ENCODE results near the gene FAM193B. TPM values are rescaled to one million over a fixed set of nuclear protein-coding genes. Genes with fewer than 3 reads are reported as not detected.

Gene FAM193B
- total and polyA plus RNA-seq, 2 of the 13 experiments (the other 11 are each of a cell fraction or from before 2014, with no cell fraction given) = 21.2 to 40.9 TPM

DNA sequence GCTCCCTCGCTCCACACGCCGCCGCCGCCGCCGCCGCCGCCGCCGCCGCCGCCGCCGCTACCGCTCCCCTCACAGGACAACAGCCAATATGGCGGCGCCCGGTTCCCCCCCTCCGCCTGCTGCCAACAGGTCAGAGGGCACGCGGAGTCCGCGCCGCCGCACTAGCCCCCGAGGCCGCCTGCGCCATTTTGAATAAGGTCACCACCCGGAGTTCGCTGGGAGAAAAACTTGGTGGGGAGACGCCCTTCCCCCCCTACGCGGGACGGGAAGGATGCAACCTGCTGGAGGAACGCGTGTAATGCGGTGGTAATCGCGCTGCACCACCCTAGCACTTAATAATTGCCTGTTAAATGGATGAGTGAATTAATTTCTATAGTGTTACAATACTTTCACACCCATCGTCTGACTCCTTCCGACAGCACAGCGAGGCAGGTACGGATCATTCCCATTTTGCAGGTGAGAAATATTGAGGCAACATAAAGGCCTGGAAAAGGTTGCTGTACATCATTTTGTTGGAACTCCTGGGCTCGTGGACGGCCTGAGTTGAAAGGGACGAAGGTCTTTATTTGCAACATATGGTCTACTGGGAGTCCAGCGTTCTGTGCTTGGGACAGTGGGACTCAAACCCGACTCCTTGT, at the start of gene FAM193B (continued):
- TF ChIP-seq EP300 (IDR thresholded peaks at IDR 0.05; ENCODE audit: low read depth in 2 of 2, low read length in 2 of 2) (no peak), EP300 (CRISPR knock-in tag; IDR thresholded peaks at IDR 0.05; ENCODE audit: borderline replicate concordance) (no peak; the same call in 1 of the 2 replicates), PRPF4 (IDR thresholded peaks at IDR 0.05; ENCODE audit: low read depth, low read length, poor library complexity, severe bottlenecking) (no peak), YEATS4 (CRISPR knock-in tag; IDR thresholded peaks at IDR 0.05; ENCODE audit: borderline replicate concordance) (peak; percentile 29; the same call in 1 of the 2 replicates), ZSCAN12 (CRISPR knock-in tag; IDR thresholded peaks at IDR 0.05) (no peak), NFKB2 (CRISPR knock-in tag; IDR thresholded peaks at IDR 0.05; ENCODE audit: borderline replicate concordance) (peak; percentile 54; the same call in 1 of the 2 replicates), ZBTB38 (CRISPR knock-in tag; IDR thresholded peaks at IDR 0.05) (peak; percentile 85), ZSCAN22 (CRISPR knock-in tag; IDR thresholded peaks at IDR 0.05) (no peak), CENPT (CRISPR knock-in tag; IDR thresholded peaks at IDR 0.05; ENCODE audit: low read depth) (no peak), ISX (CRISPR knock-in tag; conservative IDR thresholded peaks at IDR 0.05) (no peak), ZBTB8A (CRISPR knock-in tag; IDR thresholded peaks at IDR 0.05; ENCODE audit: borderline replicate concordance, low read depth) (no peak), HNRNPLL (IDR thresholded peaks at IDR 0.05; ENCODE audit: low read depth, low read length, poor library complexity, severe bottlenecking) (peak; percentile 36), ZNF547 (CRISPR knock-in tag; IDR thresholded peaks at IDR 0.05) (no peak), ZSCAN21 (CRISPR knock-in tag; IDR thresholded peaks at IDR 0.05; ENCODE audit: borderline replicate concordance) (no peak), BCL6 (CRISPR knock-in tag; IDR thresholded peaks at IDR 0.05) (no peak), ERF (CRISPR knock-in tag; IDR thresholded peaks at IDR 0.05) (peak; percentile 53; the same call in 1 of the 2 replicates), ZNF333 (CRISPR knock-in tag; IDR thresholded peaks at IDR 0.05; ENCODE audit: borderline replicate concordance) (no peak)
- TF ChIP-seq, protein P1, sequence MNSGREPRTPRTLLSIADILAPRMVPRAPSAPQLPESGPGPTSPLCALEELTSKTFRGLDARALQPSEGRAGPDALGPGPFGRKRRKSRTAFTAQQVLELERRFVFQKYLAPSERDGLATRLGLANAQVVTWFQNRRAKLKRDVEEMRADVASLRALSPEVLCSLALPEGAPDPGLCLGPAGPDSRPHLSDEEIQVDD (CRISPR knock-in tag; IDR thresholded peaks at IDR 0.05; ENCODE audit: borderline replicate concordance) = no peak
- TF ChIP-seq, protein P2, sequence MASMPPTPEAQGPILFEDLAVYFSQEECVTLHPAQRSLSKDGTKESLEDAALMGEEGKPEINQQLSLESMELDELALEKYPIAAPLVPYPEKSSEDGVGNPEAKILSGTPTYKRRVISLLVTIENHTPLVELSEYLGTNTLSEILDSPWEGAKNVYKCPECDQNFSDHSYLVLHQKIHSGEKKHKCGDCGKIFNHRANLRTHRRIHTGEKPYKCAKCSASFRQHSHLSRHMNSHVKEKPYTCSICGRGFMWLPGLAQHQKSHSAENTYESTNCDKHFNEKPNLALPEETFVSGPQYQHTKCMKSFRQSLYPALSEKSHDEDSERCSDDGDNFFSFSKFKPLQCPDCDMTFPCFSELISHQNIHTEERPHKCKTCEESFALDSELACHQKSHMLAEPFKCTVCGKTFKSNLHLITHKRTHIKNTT (CRISPR knock-in tag; IDR thresholded peaks at IDR 0.05) = no peak
- TF ChIP-seq, protein P3, sequence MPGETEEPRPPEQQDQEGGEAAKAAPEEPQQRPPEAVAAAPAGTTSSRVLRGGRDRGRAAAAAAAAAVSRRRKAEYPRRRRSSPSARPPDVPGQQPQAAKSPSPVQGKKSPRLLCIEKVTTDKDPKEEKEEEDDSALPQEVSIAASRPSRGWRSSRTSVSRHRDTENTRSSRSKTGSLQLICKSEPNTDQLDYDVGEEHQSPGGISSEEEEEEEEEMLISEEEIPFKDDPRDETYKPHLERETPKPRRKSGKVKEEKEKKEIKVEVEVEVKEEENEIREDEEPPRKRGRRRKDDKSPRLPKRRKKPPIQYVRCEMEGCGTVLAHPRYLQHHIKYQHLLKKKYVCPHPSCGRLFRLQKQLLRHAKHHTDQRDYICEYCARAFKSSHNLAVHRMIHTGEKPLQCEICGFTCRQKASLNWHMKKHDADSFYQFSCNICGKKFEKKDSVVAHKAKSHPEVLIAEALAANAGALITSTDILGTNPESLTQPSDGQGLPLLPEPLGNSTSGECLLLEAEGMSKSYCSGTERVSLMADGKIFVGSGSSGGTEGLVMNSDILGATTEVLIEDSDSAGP (CRISPR knock-in tag; IDR thresholded peaks at IDR 0.05; ENCODE audit: borderline replicate concordance) = no peak
- TF ChIP-seq, protein P4, sequence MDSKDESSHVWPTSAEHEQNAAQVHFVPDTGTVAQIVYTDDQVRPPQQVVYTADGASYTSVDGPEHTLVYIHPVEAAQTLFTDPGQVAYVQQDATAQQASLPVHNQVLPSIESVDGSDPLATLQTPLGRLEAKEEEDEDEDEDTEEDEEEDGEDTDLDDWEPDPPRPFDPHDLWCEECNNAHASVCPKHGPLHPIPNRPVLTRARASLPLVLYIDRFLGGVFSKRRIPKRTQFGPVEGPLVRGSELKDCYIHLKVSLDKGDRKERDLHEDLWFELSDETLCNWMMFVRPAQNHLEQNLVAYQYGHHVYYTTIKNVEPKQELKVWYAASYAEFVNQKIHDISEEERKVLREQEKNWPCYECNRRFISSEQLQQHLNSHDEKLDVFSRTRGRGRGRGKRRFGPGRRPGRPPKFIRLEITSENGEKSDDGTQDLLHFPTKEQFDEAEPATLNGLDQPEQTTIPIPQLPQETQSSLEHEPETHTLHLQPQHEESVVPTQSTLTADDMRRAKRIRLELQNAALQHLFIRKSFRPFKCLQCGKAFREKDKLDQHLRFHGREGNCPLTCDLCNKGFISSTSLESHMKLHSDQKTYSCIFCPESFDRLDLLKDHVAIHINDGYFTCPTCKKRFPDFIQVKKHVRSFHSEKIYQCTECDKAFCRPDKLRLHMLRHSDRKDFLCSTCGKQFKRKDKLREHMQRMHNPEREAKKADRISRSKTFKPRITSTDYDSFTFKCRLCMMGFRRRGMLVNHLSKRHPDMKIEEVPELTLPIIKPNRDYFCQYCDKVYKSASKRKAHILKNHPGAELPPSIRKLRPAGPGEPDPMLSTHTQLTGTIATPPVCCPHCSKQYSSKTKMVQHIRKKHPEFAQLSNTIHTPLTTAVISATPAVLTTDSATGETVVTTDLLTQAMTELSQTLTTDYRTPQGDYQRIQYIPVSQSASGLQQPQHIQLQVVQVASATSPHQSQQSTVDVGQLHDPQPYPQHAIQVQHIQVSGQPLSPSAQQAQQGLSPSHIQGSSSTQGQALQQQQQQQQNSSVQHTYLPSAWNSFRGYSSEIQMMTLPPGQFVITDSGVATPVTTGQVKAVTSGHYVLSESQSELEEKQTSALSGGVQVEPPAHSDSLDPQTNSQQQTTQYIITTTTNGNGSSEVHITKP (CRISPR knock-in tag; IDR thresholded peaks at IDR 0.05; ENCODE audit: low read depth) = peak; percentile 74; the same call in 1 of the 2 replicates
- TF ChIP-seq, protein P5, sequence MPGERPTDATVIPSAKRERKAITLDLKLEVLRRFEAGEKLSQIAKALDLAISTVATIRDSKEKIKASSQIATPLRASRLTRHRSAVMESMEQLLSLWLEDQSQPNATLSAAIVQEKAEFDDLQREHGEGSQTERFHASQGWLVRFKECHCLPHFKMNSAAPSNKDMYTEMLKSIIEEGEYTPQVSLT (CRISPR knock-in tag; IDR thresholded peaks at IDR 0.05; ENCODE audit: borderline replicate concordance, low read depth) = no peak
